SK-N-MC (cell line): ENCODE results near the gene CMTM3.

Source experiments
- EZH2 ChIP-seq: fragments of 200-600 bp; sonication (generic); IDR thresholded peaks from one replicate; pipeline ENCODE4 v1.6.1; 2017; ENCODE audit warnings: antibody characterized with exemption
- FOXP2 ChIP-seq: optimal IDR thresholded peaks from 2 replicates; pipeline ENCODE3; 2011; ENCODE audit warnings: mild to moderate bottlenecking, moderate library complexity; ENCODE audit not compliant: insufficient read depth; ENCODE audit errors: extremely low read length, control extremely low read depth
- POLR2AphosphoS5 ChIP-seq: IDR thresholded peaks from 2 replicates; pipeline ENCODE4 v1.6.1; 2012; ENCODE audit warnings: mild to moderate bottlenecking, low read depth, low read length, borderline replicate concordance

GRCh38 chr16:66658143-66658859, 53.8 kb downstream of the CMTM3 start:
- TF ChIP-seq EZH2 (no peak), POLR2AphosphoS5 (no peak), FOXP2 (no peak)
